SK-N-SH (cell line): Measurements from ENCODE around the gene RAP1B. TPM values are rescaled to one million over a fixed set of nuclear protein-coding genes. Genes with fewer than 3 reads are reported as not detected.

ENCODE experiments used
- CTCF ChIA-PET: fragments of 300-600, 350-600 bp; formaldehyde crosslinking; extraction: SDS; loops from one replicate; lab custom pipeline; 2021; lab: Yijun Ruan, JAX
- POLR2A ChIA-PET: fragments of 350-600 bp; sonication (Branson Sonifier 250); formaldehyde crosslinking; extraction: SDS; loops from one replicate; lab custom pipeline; 2020; ENCODE audit warnings: antibody characterized with exemption, inconsistent platforms; lab: Yijun Ruan, JAX
- DNase-seq: peaks from one replicate; pipeline ENCODE4 v3.0.0; 2012
- H2AFZ ChIP-seq: fragments of 200-600 bp; sonication (generic); 2 replicates; pipeline ENCODE4 v1.8.1; 2016; ENCODE audit warnings: antibody characterized with exemption, mild to moderate bottlenecking, low read depth
- H3F3A ChIP-seq: fragments of 200-600 bp; sonication (generic); replicated peaks from 2 replicates; pipeline ENCODE3; 2016; ENCODE audit warnings: antibody characterized with exemption, mild to moderate bottlenecking; ENCODE audit not compliant: insufficient read depth
- H3K27ac ChIP-seq, 2 experiments: fragments of 200-500 bp in 1 of 2; fragments of 200-600 bp in 1 of 2; sonication (Bioruptor generic) in 1 of 2; sonication (generic), shearing (Covaris generic) in 1 of 2; 2 replicates each; pipeline versions ENCODE4 v1.5.1 to v1.6.1; 2014 to 2016; ENCODE audit warnings: low read depth in 2 of 2, inconsistent platforms in 1 of 2, low read length in 1 of 2, mild to moderate bottlenecking in 1 of 2, mixed read lengths in 1 of 2
- H3K27me3 ChIP-seq: fragments of 200-600 bp; sonication (generic), shearing (Covaris generic); 2 replicates; pipeline ENCODE4 v1.6.1; 2016; ENCODE audit warnings: mixed run types; ENCODE audit not compliant: insufficient read depth
- H3K36me3 ChIP-seq, 2 experiments: fragments of 200-500 bp in 1 of 2; fragments of 200-600 bp in 1 of 2; sonication (Bioruptor generic) in 1 of 2; sonication (generic) in 1 of 2; replicated peaks in 1 of 2; 2 replicates each; pipeline versions ENCODE3 to v1.5.1; 2014 to 2016; ENCODE audit warnings: low read length in 1 of 2, mild to moderate bottlenecking in 1 of 2; ENCODE audit not compliant: insufficient read depth in 2 of 2, control insufficient read depth in 1 of 2
- H3K4me1 ChIP-seq, 2 experiments: fragments of 200-500 bp in 1 of 2; fragments of 200-600 bp in 1 of 2; sonication (Bioruptor generic) in 1 of 2; sonication (generic), shearing (Covaris generic) in 1 of 2; 2 replicates each; pipeline versions ENCODE4 v1.5.1 to v1.6.1; 2014 to 2016; ENCODE audit warnings: low read depth in 1 of 2, low read length in 1 of 2, mixed run types in 1 of 2; ENCODE audit not compliant: insufficient read depth in 2 of 2, control insufficient read depth in 1 of 2
- H3K4me2 ChIP-seq: fragments of 200-600 bp; sonication (generic), shearing (Covaris generic); 2 replicates; pipeline ENCODE4 v1.6.1; 2017; ENCODE audit warnings: mixed run types
- H3K4me3 ChIP-seq, 2 experiments: fragments of 200-500 bp in 1 of 2; fragments of 200-600 bp in 1 of 2; sonication (Bioruptor generic) in 1 of 2; sonication (generic), shearing (Covaris generic) in 1 of 2; 2 replicates each; pipeline versions ENCODE4 v1.5.1 to v1.8.1; 2014 to 2016; ENCODE audit warnings: low read depth in 2 of 2, inconsistent platforms in 1 of 2, low read length in 1 of 2, mild to moderate bottlenecking in 1 of 2, mixed read lengths in 1 of 2, moderate library complexity in 1 of 2
- H3K79me2 ChIP-seq: fragments of 200-600 bp; sonication (generic); 2 replicates; pipeline ENCODE4 v1.8.1; 2017; ENCODE audit warnings: mild to moderate bottlenecking; ENCODE audit not compliant: insufficient read depth
- H3K9ac ChIP-seq: fragments of 200-600 bp; sonication (generic); 2 replicates; pipeline ENCODE4 v1.6.1; 2017; ENCODE audit warnings: mixed run types
- H3K9me2 ChIP-seq: fragments of 200-600 bp; sonication (generic); 2 replicates; pipeline ENCODE4 v1.6.1; 2017; ENCODE audit warnings: mixed run types
- H3K9me3 ChIP-seq: fragments of 200-600 bp; sonication (generic); 2 replicates; pipeline ENCODE4 v1.6.1; 2017; ENCODE audit warnings: mixed run types, mild to moderate bottlenecking, moderate library complexity
- H4K20me1 ChIP-seq: fragments of 200-600 bp; sonication (generic); 2 replicates; pipeline ENCODE4 v1.6.1; 2017; ENCODE audit warnings: mild to moderate bottlenecking, mixed run types; ENCODE audit not compliant: insufficient read depth
- CHD2 ChIP-seq: fragments of 150-350 bp; IDR thresholded peaks from 2 replicates; pipeline ENCODE4 v1.6.1; 2018; ENCODE audit warnings: low read length; ENCODE audit not compliant: partially characterized antibody
- ELF1 ChIP-seq: IDR thresholded peaks from 2 replicates; pipeline ENCODE4 v1.4.0; 2012
- EZH2phosphoT487 ChIP-seq: fragments of 200-600 bp; sonication (generic); IDR thresholded peaks from 2 replicates; pipeline ENCODE4 v1.6.1; 2017; ENCODE audit warnings: low read depth, mixed run types, mild to moderate bottlenecking, antibody characterized with exemption, moderate library complexity, borderline replicate concordance
- FOSL2 ChIP-seq: IDR thresholded peaks from 2 replicates; pipeline ENCODE4 v1.4.0; 2012; ENCODE audit warnings: low read depth, mild to moderate bottlenecking, moderate library complexity, borderline replicate concordance
- FOXJ3 ChIP-seq: sonication (generic); formaldehyde crosslinking; IDR thresholded peaks from 2 replicates; pipeline ENCODE4 v1.5.1; 2020; ENCODE audit warnings: mild to moderate bottlenecking, missing genetic modification reagents
- FOXM1 ChIP-seq: IDR thresholded peaks from 2 replicates; pipeline ENCODE4 v1.4.0; 2012; ENCODE audit warnings: low read depth, mild to moderate bottlenecking
- MEF2A ChIP-seq: IDR thresholded peaks from 2 replicates; pipeline ENCODE4 v1.4.0; 2012; ENCODE audit warnings: low read depth, borderline replicate concordance
- MXI1 ChIP-seq: IDR thresholded peaks from 2 replicates; pipeline ENCODE4 v1.6.1; 2012; ENCODE audit warnings: mild to moderate bottlenecking, low read depth, low read length, improper control_type of control experiment
- RAD21 ChIP-seq: IDR thresholded peaks from 2 replicates; pipeline ENCODE4 v1.6.1; 2012; ENCODE audit warnings: mild to moderate bottlenecking, low read length
- RCOR1 ChIP-seq: fragments of 150-350 bp; IDR thresholded peaks from 2 replicates; pipeline ENCODE4 v1.6.1; 2017; ENCODE audit warnings: antibody characterized with exemption, low read length
- RFX5 ChIP-seq: IDR thresholded peaks from 2 replicates; pipeline ENCODE4 v1.6.1; 2012; ENCODE audit warnings: mild to moderate bottlenecking, improper control_type of control experiment, low read length
- RXRA ChIP-seq: IDR thresholded peaks from 2 replicates; pipeline ENCODE4 v1.4.0; 2012; ENCODE audit warnings: low read depth, mild to moderate bottlenecking, borderline replicate concordance
- SIN3A ChIP-seq: IDR thresholded peaks from 2 replicates; pipeline ENCODE4 v1.6.1; 2012; ENCODE audit warnings: low read depth, mild to moderate bottlenecking, low read length, moderate library complexity, borderline replicate concordance
- TAF1 ChIP-seq: IDR thresholded peaks from 2 replicates; pipeline ENCODE4 v1.6.1; 2012; ENCODE audit warnings: low read depth, mild to moderate bottlenecking, low read length, moderate library complexity, borderline replicate concordance
- TEAD4 ChIP-seq: IDR thresholded peaks from 2 replicates; pipeline ENCODE4 v1.4.0; 2012; ENCODE audit warnings: mild to moderate bottlenecking, borderline replicate concordance; ENCODE audit not compliant: insufficient read depth
- YY1 ChIP-seq: IDR thresholded peaks from 2 replicates; pipeline ENCODE4 v1.4.0; 2012; ENCODE audit warnings: low read depth, mild to moderate bottlenecking
- WGBS: methylation state at CpG from one replicate; pipeline ENCODE4 v1.1.6; 2017; ENCODE audit warnings: low lambda C conversion rate; 5-methylcytosine and 5-hydroxymethylcytosine counted together
- polyA plus RNA-seq, 3 experiments: library from polyadenylated mRNA; depleted of rRNA; stranded (reverse); fragments of >200 nt; gene quantifications; 2 replicates each; pipeline ENCODE4 v1.2.3, GENCODE V29; 2012
- TF ChIP-seq, protein P1 (sequence below): IDR thresholded peaks from 2 replicates; pipeline ENCODE4; 2012
- TF ChIP-seq, protein P2 (sequence below): fragments of 150-350 bp; IDR thresholded peaks from 2 replicates; pipeline ENCODE4 v1.6.1; 2017; ENCODE audit warnings: antibody characterized with exemption, low read length, low read depth, borderline replicate concordance
- TF ChIP-seq, protein P3 (sequence below): fragments of 200-600 bp; sonication (generic); IDR thresholded peaks from 2 replicates; pipeline ENCODE4 v1.6.1; 2017; ENCODE audit warnings: antibody characterized with exemption, mild to moderate bottlenecking, moderate library complexity
- TF ChIP-seq, protein P4 (sequence below): IDR thresholded peaks from 2 replicates; pipeline ENCODE4 v1.4.0; 2012; ENCODE audit warnings: low read depth, borderline replicate concordance

RAP1B gene
- polyA plus RNA-seq, 1 of the 3 experiments (the other 2 are of a cell fraction) = 128 TPM

DNA sequence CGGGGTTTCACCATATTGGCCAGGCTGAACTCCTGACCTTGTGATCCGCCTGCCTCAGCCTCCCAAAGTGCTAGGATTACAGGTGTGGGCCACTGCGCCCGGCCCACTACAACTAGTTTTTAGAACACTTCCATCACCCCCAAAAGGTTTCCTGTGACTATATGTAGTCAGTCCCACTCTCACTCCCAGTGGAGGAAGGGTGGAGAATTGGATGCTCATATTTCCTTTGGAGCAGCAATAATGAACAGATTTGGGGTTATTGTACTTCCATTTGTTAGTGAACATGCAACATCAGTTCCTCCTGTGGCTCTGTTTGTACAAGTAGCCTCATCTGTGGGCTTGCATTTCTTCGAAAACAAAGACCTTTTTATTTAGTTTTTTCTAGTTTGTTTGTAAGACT lies 35.8 kb downstream of the RAP1B start:
- POLR2A ChIA-PET = no interaction called here
- 89% methylated on average over 5 of the region's 5 CpGs for WGBS
- TF ChIP-seq TAF1 (no peak), RCOR1 (no peak), YY1 (no peak), RFX5 (no peak), FOSL2 (no peak), SIN3A (no peak)
- TF ChIP-seq, protein P1, sequence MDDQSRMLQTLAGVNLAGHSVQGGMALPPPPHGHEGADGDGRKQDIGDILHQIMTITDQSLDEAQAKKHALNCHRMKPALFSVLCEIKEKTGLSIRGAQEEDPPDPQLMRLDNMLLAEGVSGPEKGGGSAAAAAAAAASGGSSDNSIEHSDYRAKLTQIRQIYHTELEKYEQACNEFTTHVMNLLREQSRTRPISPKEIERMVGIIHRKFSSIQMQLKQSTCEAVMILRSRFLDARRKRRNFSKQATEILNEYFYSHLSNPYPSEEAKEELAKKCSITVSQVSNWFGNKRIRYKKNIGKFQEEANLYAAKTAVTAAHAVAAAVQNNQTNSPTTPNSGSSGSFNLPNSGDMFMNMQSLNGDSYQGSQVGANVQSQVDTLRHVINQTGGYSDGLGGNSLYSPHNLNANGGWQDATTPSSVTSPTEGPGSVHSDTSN = no peak
- TF ChIP-seq, protein P2, sequence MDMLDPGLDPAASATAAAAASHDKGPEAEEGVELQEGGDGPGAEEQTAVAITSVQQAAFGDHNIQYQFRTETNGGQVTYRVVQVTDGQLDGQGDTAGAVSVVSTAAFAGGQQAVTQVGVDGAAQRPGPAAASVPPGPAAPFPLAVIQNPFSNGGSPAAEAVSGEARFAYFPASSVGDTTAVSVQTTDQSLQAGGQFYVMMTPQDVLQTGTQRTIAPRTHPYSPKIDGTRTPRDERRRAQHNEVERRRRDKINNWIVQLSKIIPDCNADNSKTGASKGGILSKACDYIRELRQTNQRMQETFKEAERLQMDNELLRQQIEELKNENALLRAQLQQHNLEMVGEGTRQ = no peak
- TF ChIP-seq, all 33 proteins: peak for 0

DNA sequence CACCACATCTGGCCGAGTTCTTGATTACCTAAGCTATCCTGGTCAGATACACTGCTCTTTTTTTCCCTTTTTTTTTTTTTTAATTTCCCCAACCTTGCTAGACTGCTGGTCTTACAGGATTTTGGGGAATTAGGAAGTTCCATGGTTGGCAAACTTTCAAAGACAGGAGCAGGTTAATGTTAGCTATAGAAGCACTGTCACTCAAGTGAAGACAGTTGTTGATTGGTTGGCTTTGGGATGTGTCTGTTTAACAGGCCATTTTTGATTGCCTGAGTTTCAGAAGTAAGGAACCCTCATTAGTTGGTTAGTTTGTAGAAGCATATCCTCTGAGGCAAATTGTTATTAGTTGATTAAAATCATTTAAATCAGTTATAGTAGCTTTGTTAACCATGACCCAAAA lies 36.8 kb downstream of the RAP1B start:
- Histone ChIP-seq H3K36me3 (peaks cover 38 to 64% of the 10 kb centered on the region in 2 experiments), H3K27ac (no peak overlapping the region), H3K4me2 (no peak overlapping the region), H3K4me1 (no peaks in the 10 kb centered on the region), H2AFZ (no peak overlapping the region), H3K9me2 (no peaks in the 10 kb centered on the region), H3K27me3 (no peaks in the 10 kb centered on the region), H3K9me3 (no peaks in the 10 kb centered on the region), H4K20me1 (peaks cover 75% of the 10 kb centered on the region), H3K9ac (no peak overlapping the region), H3F3A (peaks cover 28% of the 10 kb centered on the region), H3K79me2 (peaks cover 97% of the 10 kb centered on the region), H3K4me3 (no peak overlapping the region)
- ChIA-PET CTCF (no interaction called here), POLR2A (no interaction called here)
- no peak for DNase-seq
- WGBS = 90% methylated on average over 1 of the region's 1 CpG
- TF ChIP-seq, protein P1 = no peak
- TF ChIP-seq ELF1 = no peak
- TF ChIP-seq TEAD4 = no peak
- no peak for TF ChIP-seq FOXJ3 (CRISPR knock-in tag)
- TF ChIP-seq EZH2phosphoT487 = no peak
- TF ChIP-seq RXRA = no peak
- TF ChIP-seq, protein P3, sequence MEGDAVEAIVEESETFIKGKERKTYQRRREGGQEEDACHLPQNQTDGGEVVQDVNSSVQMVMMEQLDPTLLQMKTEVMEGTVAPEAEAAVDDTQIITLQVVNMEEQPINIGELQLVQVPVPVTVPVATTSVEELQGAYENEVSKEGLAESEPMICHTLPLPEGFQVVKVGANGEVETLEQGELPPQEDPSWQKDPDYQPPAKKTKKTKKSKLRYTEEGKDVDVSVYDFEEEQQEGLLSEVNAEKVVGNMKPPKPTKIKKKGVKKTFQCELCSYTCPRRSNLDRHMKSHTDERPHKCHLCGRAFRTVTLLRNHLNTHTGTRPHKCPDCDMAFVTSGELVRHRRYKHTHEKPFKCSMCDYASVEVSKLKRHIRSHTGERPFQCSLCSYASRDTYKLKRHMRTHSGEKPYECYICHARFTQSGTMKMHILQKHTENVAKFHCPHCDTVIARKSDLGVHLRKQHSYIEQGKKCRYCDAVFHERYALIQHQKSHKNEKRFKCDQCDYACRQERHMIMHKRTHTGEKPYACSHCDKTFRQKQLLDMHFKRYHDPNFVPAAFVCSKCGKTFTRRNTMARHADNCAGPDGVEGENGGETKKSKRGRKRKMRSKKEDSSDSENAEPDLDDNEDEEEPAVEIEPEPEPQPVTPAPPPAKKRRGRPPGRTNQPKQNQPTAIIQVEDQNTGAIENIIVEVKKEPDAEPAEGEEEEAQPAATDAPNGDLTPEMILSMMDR = no peak
- TF ChIP-seq MXI1 = no peak
- no peak for TF ChIP-seq CHD2
- no peak for TF ChIP-seq FOXM1
- TF ChIP-seq MEF2A = no peak
- no peak for TF ChIP-seq RFX5
- TF ChIP-seq FOSL2 = no peak
- TF ChIP-seq, protein P4, sequence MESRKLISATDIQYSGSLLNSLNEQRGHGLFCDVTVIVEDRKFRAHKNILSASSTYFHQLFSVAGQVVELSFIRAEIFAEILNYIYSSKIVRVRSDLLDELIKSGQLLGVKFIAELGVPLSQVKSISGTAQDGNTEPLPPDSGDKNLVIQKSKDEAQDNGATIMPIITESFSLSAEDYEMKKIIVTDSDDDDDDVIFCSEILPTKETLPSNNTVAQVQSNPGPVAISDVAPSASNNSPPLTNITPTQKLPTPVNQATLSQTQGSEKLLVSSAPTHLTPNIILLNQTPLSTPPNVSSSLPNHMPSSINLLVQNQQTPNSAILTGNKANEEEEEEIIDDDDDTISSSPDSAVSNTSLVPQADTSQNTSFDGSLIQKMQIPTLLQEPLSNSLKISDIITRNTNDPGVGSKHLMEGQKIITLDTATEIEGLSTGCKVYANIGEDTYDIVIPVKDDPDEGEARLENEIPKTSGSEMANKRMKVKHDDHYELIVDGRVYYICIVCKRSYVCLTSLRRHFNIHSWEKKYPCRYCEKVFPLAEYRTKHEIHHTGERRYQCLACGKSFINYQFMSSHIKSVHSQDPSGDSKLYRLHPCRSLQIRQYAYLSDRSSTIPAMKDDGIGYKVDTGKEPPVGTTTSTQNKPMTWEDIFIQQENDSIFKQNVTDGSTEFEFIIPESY = no peak
- TF ChIP-seq SIN3A = no peak
- TF ChIP-seq RAD21 = no peak

More for the DNA sequence above, 35.8 kb downstream of the RAP1B start:
- Histone ChIP-seq H3K27me3 (no peaks in the 10 kb centered on the region), H3K4me3 (no peak overlapping the region), H3K36me3 (peaks cover 33 to 55% of the 10 kb centered on the region in 2 experiments), H3K27ac (no peak overlapping the region), H4K20me1 (peaks cover 86% of the 10 kb centered on the region), H3K4me1 (no peaks in the 10 kb centered on the region; a peak in 1 of 4 replicates), H3K9ac (no peak overlapping the region), H3K4me2 (no peak overlapping the region), H3F3A (peaks cover 31% of the 10 kb centered on the region), H3K79me2 (peaks cover 97% of the 10 kb centered on the region), H2AFZ (no peak overlapping the region), H3K9me2 (no peaks in the 10 kb centered on the region), H3K9me3 (no peaks in the 10 kb centered on the region)
- no peak for DNase-seq
- CTCF ChIA-PET = interaction anchor here (2.1 kb wide), 1 partner anchor 21 kb away, joined by 5 read pairs; no protein-coding TSS in a partner anchor
